Measurements from ENCODE around the gene TMEM126A.

The TMEM126A gene

GRCh38 chr11:85699957-85700741 lies 52.4 kb downstream of the TMEM126A start:
- peak overlapping the region; percentile 58 for H3K27ac Mint-ChIP-seq
- H3K9me3 Mint-ChIP-seq, result no peaks in the 10 kb centered on the region
- peak overlapping the region; percentile 39 for H3K4me3 Mint-ChIP-seq
- peak; percentile 65 for ATAC-seq
- H3K36me3 Mint-ChIP-seq, result peaks cover under 1% of the 10 kb centered on the region
- peaks cover 34% of the 10 kb centered on the region for H3K4me1 Mint-ChIP-seq
- DNase-seq (ENCODE audit: low spot score in 2 of 2), result no peak

- no peak for ATAC-seq
- Mint-ChIP-seq H3K27ac (peak overlapping the region; percentile 41), H3K4me3 (no peak overlapping the region), H3K36me3 (peaks cover 37% of the 10 kb centered on the region), H3K4me1 (peaks cover 14% of the 10 kb centered on the region), H3K9me3 (no peaks in the 10 kb centered on the region)
- DNase-seq (ENCODE audit: low spot score in 2 of 2), result no peak
These were observed 57.2 kb downstream of the TMEM126A start for GRCh38 chr11:85704967-85705366.

GRCh38 chr11:85705800-85706199 lies 58.0 kb downstream of the TMEM126A start:
- H3K4me1 Mint-ChIP-seq, result peaks cover 6% of the 10 kb centered on the region
- no peaks in the 10 kb centered on the region for H3K9me3 Mint-ChIP-seq
- no peak for ATAC-seq
- H3K27ac Mint-ChIP-seq, result peak overlapping the region; percentile 32
- H3K4me3 Mint-ChIP-seq, result no peak overlapping the region
- no peak for DNase-seq (ENCODE audit: low spot score in 2 of 2)
- H3K36me3 Mint-ChIP-seq, result peaks cover 38% of the 10 kb centered on the region
